HepG2 (cell line): ENCODE measurements around the gene VARS2. TPM values are rescaled to one million over a fixed set of nuclear protein-coding genes. Genes with fewer than 3 reads are reported as not detected.

Experiments
- ARNTL ChIP-seq: sonication (generic); formaldehyde crosslinking; IDR thresholded peaks from 2 replicates; pipeline ENCODE4 v1.4.0; 2020; ENCODE audit warnings: mild to moderate bottlenecking, missing genetic modification reagents
- ATF1 ChIP-seq: IDR thresholded peaks from 2 replicates; pipeline ENCODE4 v1.6.1; 2016; ENCODE audit warnings: mild to moderate bottlenecking, control low read depth
- BRF2 ChIP-seq: sonication (generic); formaldehyde crosslinking; IDR thresholded peaks from 2 replicates; pipeline ENCODE4 v1.8.1; 2022; ENCODE audit warnings: mild to moderate bottlenecking, missing genetic modification reagents
- GATAD1 ChIP-seq: IDR thresholded peaks from 2 replicates; pipeline ENCODE4 v1.6.1; 2016; ENCODE audit warnings: missing genetic modification reagents, missing compliant biosample characterization
- MIER2 ChIP-seq: IDR thresholded peaks from 2 replicates; pipeline ENCODE4 v1.6.1; 2016; ENCODE audit warnings: missing biosample characterization, missing genetic modification reagents
- MTA3 ChIP-seq: sonication (generic); formaldehyde crosslinking; IDR thresholded peaks from 2 replicates; pipeline ENCODE4 v1.4.0; 2020; ENCODE audit warnings: missing genetic modification reagents
- NCOA2 ChIP-seq: sonication (generic); formaldehyde crosslinking; IDR thresholded peaks from 2 replicates; pipeline ENCODE4 v1.8.0; 2022; ENCODE audit warnings: inconsistent platforms
- PBX2 ChIP-seq: IDR thresholded peaks from 2 replicates; pipeline ENCODE4 v1.6.1; 2016; ENCODE audit warnings: control low read depth
- RXRB ChIP-seq: IDR thresholded peaks from 2 replicates; pipeline ENCODE4 v1.6.1; 2016; ENCODE audit warnings: borderline replicate concordance, missing genetic modification reagents, missing compliant biosample characterization
- SP1 ChIP-seq, 2 experiments: fragments of 450-650 bp in 1 of 2; sonication (generic) in 1 of 2; formaldehyde crosslinking in 1 of 2; IDR thresholded peaks; 2 replicates each; pipeline versions ENCODE4 v1.4.0 to v1.6.1; 2016 to 2020; ENCODE audit warnings: missing genetic modification reagents in 1 of 2
- SP5 ChIP-seq: IDR thresholded peaks from 2 replicates; pipeline ENCODE4 v1.6.1; 2016; ENCODE audit warnings: low read depth, borderline replicate concordance
- TMF1 ChIP-seq: sonication (generic); formaldehyde crosslinking; IDR thresholded peaks from 2 replicates; pipeline ENCODE4 v1.8.1; 2022; ENCODE audit warnings: low read depth, missing genetic modification reagents
- ZBTB8A ChIP-seq: sonication (generic); formaldehyde crosslinking; IDR thresholded peaks from 2 replicates; pipeline ENCODE4 v1.4.0; 2020; ENCODE audit warnings: mild to moderate bottlenecking, low read depth, missing genetic modification reagents, borderline replicate concordance
- ZNF232 ChIP-seq: sonication (generic); formaldehyde crosslinking; IDR thresholded peaks from 2 replicates; pipeline ENCODE4 v1.4.0; 2020; ENCODE audit warnings: missing genetic modification reagents, borderline replicate concordance
- ZNF234 ChIP-seq: sonication (generic); formaldehyde crosslinking; conservative IDR thresholded peaks from 2 replicates; pipeline ENCODE4 v1.5.1; 2020; ENCODE audit warnings: mild to moderate bottlenecking, missing genetic modification reagents
- ZNF382 ChIP-seq: sonication (generic); formaldehyde crosslinking; IDR thresholded peaks from 2 replicates; pipeline ENCODE4 v1.5.0; 2020; ENCODE audit warnings: missing genetic modification reagents, mild to moderate bottlenecking, borderline replicate concordance
- ZNF530 ChIP-seq: sonication (generic); formaldehyde crosslinking; IDR thresholded peaks from 2 replicates; pipeline ENCODE4 v1.5.0; 2020; ENCODE audit warnings: low read depth, mild to moderate bottlenecking, missing genetic modification reagents
- ZNF710 ChIP-seq: sonication (generic); formaldehyde crosslinking; IDR thresholded peaks from 2 replicates; pipeline ENCODE4 v1.5.0; 2020; ENCODE audit warnings: mild to moderate bottlenecking, missing genetic modification reagents, borderline replicate concordance
- ZNF784 ChIP-seq: sonication (generic); formaldehyde crosslinking; IDR thresholded peaks from 2 replicates; pipeline ENCODE4 v1.5.1; 2020; ENCODE audit warnings: missing genetic modification reagents, mild to moderate bottlenecking, borderline replicate concordance
- polyA plus RNA-seq, 8 experiments: library from polyadenylated mRNA; depleted of rRNA in 3 of 8; stranded (reverse) in 7 of 8; unstranded in 1 of 8; fragments of >200 nt; fragmentation: Illumina TruSeq in 4 of 8; extraction: Trizol in 4 of 8; gene quantifications; 2 replicates each; pipeline versions ENCODE4 v1.2.1 to v1.2.3, GENCODE V29; 2011 to 2016; ENCODE audit warnings: low read depth in 4 of 8, missing spikeins in 1 of 8, mixed read lengths in 1 of 8; ENCODE audit not compliant: insufficient read depth in 1 of 8
- total RNA-seq, 5 experiments: library from RNA; depleted of rRNA; stranded (reverse); fragments of >200 nt; fragmentation: Illumina TruSeq; extraction: Trizol; gene quantifications; 2 replicates each; pipeline ENCODE4 v1.2.3, GENCODE V29; 2016; ENCODE audit warnings: low read depth in 1 of 5
- TF ChIP-seq, protein P1 (sequence below): sonication (generic); formaldehyde crosslinking; IDR thresholded peaks from 2 replicates; pipeline ENCODE4 v1.5.0; 2020; ENCODE audit warnings: missing genetic modification reagents, mild to moderate bottlenecking, borderline replicate concordance
- TF ChIP-seq, protein P2 (sequence below): sonication (generic); formaldehyde crosslinking; IDR thresholded peaks from 2 replicates; pipeline ENCODE4 v1.5.0; 2020; ENCODE audit warnings: mild to moderate bottlenecking, low read depth, missing genetic modification reagents, borderline replicate concordance

VARS2 gene
- total and polyA plus RNA-seq, 2 of the 13 experiments (the other 11 are each of a cell fraction or from before 2014, with no cell fraction given): 61.8 to 71.8 TPM

- TF ChIP-seq, protein P1, sequence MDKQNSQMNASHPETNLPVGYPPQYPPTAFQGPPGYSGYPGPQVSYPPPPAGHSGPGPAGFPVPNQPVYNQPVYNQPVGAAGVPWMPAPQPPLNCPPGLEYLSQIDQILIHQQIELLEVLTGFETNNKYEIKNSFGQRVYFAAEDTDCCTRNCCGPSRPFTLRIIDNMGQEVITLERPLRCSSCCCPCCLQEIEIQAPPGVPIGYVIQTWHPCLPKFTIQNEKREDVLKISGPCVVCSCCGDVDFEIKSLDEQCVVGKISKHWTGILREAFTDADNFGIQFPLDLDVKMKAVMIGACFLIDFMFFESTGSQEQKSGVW (CRISPR knock-in tag): no peak
- TF ChIP-seq, protein P2, sequence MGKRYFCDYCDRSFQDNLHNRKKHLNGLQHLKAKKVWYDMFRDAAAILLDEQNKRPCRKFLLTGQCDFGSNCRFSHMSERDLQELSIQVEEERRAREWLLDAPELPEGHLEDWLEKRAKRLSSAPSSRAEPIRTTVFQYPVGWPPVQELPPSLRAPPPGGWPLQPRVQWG (CRISPR knock-in tag): no peak
- TF ChIP-seq PBX2 (CRISPR knock-in tag) (no peak), RXRB (peak; percentile 70; the same call in 1 of the 2 replicates), MTA3 (CRISPR knock-in tag) (no peak), ZNF784 (CRISPR knock-in tag) (0 out of 2 replicates have a peak, but pooled peaks have one; percentile 55), ZNF234 (CRISPR knock-in tag) (no peak), NCOA2 (CRISPR knock-in tag) (peak; percentile 49; the same call in 1 of the 2 replicates), SP1 (IDR thresholded peaks at IDR 0.05) (no peak), SP1 (CRISPR knock-in tag; IDR thresholded peaks at IDR 0.05) (no peak), ZBTB8A (CRISPR knock-in tag) (no peak), ZNF710 (CRISPR knock-in tag) (peak; percentile 99), ZNF530 (CRISPR knock-in tag) (no peak), ATF1 (CRISPR knock-in tag) (no peak), ARNTL (CRISPR knock-in tag) (no peak), BRF2 (CRISPR knock-in tag) (no peak), MIER2 (CRISPR knock-in tag) (peak; percentile 38; the same call in 1 of the 2 replicates), SP5 (no peak), GATAD1 (CRISPR knock-in tag) (peak; percentile 65), ZNF232 (CRISPR knock-in tag) (no peak; the same call in 1 of the 2 replicates), ZNF382 (CRISPR knock-in tag) (no peak), TMF1 (no peak; the same call in 1 of the 2 replicates)
These were observed 36.4 kb upstream of the VARS2 start (continued) for GRCh38 chr6:30877419-30878262.
